Measurements from ENCODE around the gene PCDHGC5.

The PCDHGC5 gene

DNA sequence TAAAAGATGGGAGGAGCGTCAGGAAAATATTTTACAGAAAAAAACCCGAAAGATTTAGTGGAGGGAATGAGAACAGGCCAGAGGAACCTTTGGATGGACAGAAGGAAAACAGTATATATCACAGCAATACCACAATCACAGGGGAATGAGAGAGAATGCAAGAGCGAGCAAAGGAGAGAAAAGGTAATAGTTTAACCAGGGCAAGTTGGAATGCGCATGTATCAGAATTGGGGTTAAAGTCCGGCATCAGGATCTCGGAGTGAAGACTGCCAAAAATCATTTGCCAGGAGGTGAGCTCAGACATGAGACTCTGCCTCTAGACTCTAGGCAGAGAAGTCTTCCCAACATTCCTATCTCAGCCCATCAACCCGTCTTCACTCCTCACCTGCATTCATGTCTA lies 36.8 kb downstream of the PCDHGC5 start:
- TF ChIP-seq, protein P1, sequence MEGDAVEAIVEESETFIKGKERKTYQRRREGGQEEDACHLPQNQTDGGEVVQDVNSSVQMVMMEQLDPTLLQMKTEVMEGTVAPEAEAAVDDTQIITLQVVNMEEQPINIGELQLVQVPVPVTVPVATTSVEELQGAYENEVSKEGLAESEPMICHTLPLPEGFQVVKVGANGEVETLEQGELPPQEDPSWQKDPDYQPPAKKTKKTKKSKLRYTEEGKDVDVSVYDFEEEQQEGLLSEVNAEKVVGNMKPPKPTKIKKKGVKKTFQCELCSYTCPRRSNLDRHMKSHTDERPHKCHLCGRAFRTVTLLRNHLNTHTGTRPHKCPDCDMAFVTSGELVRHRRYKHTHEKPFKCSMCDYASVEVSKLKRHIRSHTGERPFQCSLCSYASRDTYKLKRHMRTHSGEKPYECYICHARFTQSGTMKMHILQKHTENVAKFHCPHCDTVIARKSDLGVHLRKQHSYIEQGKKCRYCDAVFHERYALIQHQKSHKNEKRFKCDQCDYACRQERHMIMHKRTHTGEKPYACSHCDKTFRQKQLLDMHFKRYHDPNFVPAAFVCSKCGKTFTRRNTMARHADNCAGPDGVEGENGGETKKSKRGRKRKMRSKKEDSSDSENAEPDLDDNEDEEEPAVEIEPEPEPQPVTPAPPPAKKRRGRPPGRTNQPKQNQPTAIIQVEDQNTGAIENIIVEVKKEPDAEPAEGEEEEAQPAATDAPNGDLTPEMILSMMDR (IDR thresholded peaks at IDR 0.05; ENCODE audit: unreplicated experiment in 3 of 3), result no peak
- H3K36me3 Mint-ChIP-seq (ENCODE audit: low read depth), result peaks cover 63% of the 10 kb centered on the region
- H3K4me1 Mint-ChIP-seq, result peaks cover 82% of the 10 kb centered on the region
- H3K27me3 Mint-ChIP-seq (ENCODE audit: low read depth), result no peaks in the 10 kb centered on the region
- H3K27ac Mint-ChIP-seq, result no peak overlapping the region
- peak overlapping the region; percentile 45 to 69 (median 50) for H3K4me3 Mint-ChIP-seq
- no peaks in the 10 kb centered on the region for H3K9me3 Mint-ChIP-seq

DNA sequence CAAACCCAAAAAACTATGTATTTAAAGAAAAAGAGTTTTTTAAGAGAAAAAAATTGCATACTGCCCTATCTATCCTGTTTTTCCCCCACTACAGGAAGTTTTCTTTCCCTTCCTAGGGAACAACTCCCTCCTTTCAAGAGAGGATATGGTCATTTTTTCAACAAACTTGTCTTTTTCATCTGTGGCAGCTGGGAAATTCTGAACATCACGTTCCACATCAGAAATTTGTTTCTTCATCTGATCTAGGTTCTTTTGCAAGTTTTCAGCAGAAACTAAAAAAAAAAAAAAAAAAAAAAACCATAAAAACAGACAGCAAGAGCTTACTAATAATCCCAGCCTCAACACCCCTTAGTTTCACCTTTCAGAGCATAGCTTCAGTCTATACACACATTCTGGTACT lies 38.5 kb downstream of the PCDHGC5 start:
- no peaks in the 10 kb centered on the region for H3K27me3 Mint-ChIP-seq (ENCODE audit: low read depth)
- TF ChIP-seq, protein P1 (IDR thresholded peaks at IDR 0.05; ENCODE audit: unreplicated experiment in 3 of 3), result no peak
- peaks cover 64% of the 10 kb centered on the region for H3K4me1 Mint-ChIP-seq
- H3K4me3 Mint-ChIP-seq, result no peak overlapping the region
- peaks cover 49% of the 10 kb centered on the region for H3K36me3 Mint-ChIP-seq (ENCODE audit: low read depth)
- H3K27ac Mint-ChIP-seq, result no peak overlapping the region
- no peaks in the 10 kb centered on the region for H3K9me3 Mint-ChIP-seq

DNA sequence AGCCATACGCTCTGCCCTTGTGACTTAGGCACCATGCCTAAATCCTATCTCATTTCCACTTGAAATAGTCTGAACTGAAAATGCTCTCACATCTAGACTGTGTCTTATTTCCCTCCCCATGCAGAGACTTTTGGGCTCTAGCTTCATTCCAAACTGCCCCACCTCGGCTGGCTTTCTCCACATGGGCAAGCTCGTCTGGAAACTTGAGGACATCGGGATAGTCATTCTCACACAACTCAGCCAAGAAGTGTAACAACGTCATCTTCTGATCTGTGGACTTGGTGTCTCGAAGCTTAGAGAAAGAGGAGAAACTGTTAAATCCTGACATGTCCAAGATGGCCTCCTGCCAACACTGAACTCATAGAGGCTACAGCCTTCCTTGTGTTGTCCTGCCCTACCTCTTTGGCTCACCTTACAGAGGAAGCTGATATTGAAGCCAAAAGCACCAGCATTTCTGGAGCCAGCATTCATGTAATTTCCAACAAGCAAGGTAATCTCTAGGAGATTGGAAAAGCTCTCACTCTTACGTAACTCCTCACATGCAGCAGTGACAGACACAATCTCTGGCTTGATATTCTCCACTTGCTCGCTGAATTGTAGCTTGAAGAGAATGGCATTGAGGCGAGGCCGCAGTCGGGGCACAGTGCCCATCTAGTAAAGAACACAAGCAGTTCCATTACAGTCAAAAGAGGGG lies 39.6 kb downstream of the PCDHGC5 start:
- H3K36me3 Mint-ChIP-seq (ENCODE audit: low read depth), result peaks cover 49% of the 10 kb centered on the region
- TF ChIP-seq, protein P1 (IDR thresholded peaks at IDR 0.05; ENCODE audit: unreplicated experiment in 3 of 3), result no peak
- no peaks in the 10 kb centered on the region for H3K27me3 Mint-ChIP-seq (ENCODE audit: low read depth)
- peaks cover 58% of the 10 kb centered on the region for H3K4me1 Mint-ChIP-seq
- H3K9me3 Mint-ChIP-seq, result no peaks in the 10 kb centered on the region
- H3K4me3 Mint-ChIP-seq, result peak overlapping the region in 2 of 3 experiments; percentile 1 to 57
- H3K27ac Mint-ChIP-seq, result no peak overlapping the region

DNA sequence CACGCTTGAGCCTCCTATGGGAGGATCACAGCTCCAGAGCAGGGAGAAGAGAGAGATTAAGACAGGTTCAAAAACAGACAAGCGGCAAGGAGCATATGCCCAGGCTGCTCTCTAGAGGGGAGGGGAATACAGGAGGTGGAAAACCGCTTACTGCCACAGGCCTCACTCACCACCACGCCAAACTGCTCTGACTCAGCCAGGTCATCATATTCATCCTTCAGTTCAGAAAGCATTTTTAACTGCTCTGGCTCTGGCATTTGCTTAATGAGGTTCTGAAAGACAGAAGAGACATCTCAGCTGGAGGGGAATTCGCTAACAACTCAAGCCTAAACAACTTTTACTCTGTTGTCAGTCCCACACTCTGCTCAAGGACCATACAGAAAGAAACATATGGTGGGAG lies 40.1 kb downstream of the PCDHGC5 start:
- Mint-ChIP-seq H3K27me3 (ENCODE audit: low read depth) (no peaks in the 10 kb centered on the region), H3K36me3 (ENCODE audit: low read depth) (peaks cover 51% of the 10 kb centered on the region), H3K4me1 (peaks cover 52% of the 10 kb centered on the region), H3K27ac (no peak overlapping the region), H3K4me3 (peak overlapping the region in 1 of 3 experiments; percentile 57), H3K9me3 (no peaks in the 10 kb centered on the region)
- TF ChIP-seq, protein P1 (IDR thresholded peaks at IDR 0.05; ENCODE audit: unreplicated experiment in 3 of 3), result no peak

DNA sequence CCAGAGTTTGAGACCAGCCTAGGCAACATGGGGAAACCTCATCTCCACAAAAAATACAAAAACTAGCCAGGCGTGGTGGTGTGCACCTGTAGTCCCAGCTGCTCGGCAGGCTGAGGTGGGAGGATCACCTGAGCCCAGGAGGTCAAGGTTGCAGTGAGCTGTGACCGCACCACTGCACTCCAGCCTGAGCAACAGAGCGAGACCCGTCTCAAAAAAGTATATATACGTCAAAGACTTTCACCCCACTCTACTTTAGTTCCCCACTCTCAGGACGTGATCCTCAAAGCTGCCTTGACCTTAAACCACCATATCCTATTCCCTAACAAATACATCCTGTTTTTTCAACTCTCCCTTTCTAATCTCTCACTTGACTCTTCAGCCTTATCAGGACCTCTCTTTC lies 41.0 kb downstream of the PCDHGC5 start:
- Mint-ChIP-seq H3K9me3 (no peaks in the 10 kb centered on the region), H3K4me3 (no peak overlapping the region), H3K27me3 (ENCODE audit: low read depth) (no peaks in the 10 kb centered on the region), H3K4me1 (peaks cover 50% of the 10 kb centered on the region), H3K27ac (no peak overlapping the region), H3K36me3 (ENCODE audit: low read depth) (peaks cover 52% of the 10 kb centered on the region)
- TF ChIP-seq, protein P1 (IDR thresholded peaks at IDR 0.05; ENCODE audit: unreplicated experiment in 3 of 3), result no peak

DNA sequence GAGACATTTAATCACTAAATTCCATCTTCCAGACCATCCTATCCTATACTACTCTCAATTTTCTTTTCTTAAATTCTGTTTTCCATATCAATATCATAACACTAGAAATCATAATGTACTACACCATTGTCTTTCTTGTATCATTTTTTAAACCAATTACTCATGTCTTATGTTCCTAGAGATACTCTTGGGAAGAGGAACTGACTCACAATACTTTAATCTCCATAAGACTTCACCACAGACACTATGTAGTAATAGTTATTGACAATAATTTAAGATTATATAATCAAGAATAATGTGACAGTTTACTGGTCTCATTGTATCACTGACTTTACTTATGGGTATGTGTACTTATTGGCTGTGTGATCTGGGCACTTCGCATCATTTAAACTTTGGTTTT lies 43.8 kb downstream of the PCDHGC5 start:
- Mint-ChIP-seq H3K9me3 (no peaks in the 10 kb centered on the region), H3K27ac (no peak overlapping the region), H3K27me3 (ENCODE audit: low read depth) (no peaks in the 10 kb centered on the region), H3K4me3 (no peak overlapping the region), H3K4me1 (peaks cover 29% of the 10 kb centered on the region), H3K36me3 (ENCODE audit: low read depth) (peaks cover 45% of the 10 kb centered on the region)
- TF ChIP-seq, protein P1 (IDR thresholded peaks at IDR 0.05; ENCODE audit: unreplicated experiment in 3 of 3), result no peak
